GM18861 (cell line): ENCODE results near the gene SPRED2.
A peak's percentile ranks its signal among the peaks of the same experiment; 100 is the strongest.

Source experiments
- ATAC-seq: cut with Tn5 transposase; IDR thresholded peaks from one replicate; pipeline ENCODE4 v1.9.1; 2021; ENCODE audit not compliant: unreplicated experiment

SPRED2 gene

DNA sequence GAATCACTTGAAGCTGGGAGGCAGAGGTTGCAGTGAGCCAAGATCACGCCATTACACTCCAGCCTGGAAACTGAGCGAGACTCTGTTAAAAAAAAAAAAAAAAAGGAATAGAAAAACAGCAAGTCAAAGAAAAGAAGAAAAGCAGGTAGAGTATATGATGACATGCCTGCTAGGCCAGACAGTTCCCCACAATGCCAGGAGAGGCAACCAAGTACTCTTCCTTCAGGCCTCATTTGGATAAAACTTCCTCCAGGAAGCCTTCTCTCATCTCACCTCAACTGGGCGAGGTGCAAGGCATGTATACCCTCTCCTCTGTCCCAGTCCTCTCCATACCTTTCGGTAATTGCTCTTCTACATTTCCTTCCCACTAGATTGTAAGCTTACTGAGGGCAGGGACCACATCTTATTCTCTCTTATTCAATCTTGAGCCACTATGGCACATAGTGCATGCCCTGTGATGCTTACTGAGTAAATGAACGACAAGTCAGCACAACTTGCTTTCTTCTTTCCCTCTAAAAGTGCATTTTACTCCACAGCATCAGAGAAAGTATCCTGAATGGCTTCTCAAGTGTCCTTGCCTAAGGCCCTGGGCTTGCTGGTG lies 10.1 kb upstream of the SPRED2 start:
- no peak for ATAC-seq

- no peak for ATAC-seq
These were observed 5.9 kb upstream of the SPRED2 start for GRCh38 chr2:65438137-65438899.

DNA sequence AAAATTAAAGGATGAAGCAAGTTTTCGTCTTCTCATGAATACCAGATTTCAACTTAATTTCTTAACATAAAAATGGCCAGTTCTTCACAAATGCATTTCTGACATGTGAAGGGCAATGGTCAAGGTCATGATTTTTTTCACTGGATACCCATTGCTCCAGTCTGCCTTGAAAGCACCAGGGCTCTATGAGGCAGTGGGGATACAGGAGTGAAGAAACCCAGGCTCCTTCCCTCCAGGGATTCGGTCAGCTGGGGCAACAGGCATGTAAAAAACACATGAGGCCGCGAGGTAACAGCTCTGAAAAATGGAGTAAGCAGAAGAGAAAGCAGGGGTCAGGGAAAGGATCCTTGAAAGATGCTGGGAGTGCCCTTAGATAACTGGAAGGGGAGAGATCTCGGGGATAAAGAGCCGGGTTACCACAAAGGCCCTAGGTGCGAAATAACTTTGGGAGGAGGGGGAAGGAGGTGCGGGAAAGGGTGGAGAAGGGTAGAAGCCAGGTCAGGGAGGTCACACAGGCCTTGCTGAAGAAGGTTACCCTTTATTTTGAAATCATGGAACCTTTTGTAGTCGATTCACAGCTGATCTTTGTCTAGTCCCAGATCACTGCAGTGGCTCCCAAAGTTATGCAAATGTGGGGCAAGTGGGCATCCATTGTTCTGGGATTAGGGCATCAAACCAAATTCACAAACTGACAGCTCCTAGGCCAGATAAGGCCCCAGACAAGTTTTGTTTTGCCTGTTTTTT lies 5.2 kb upstream of the SPRED2 start:
- no peak for ATAC-seq

DNA sequence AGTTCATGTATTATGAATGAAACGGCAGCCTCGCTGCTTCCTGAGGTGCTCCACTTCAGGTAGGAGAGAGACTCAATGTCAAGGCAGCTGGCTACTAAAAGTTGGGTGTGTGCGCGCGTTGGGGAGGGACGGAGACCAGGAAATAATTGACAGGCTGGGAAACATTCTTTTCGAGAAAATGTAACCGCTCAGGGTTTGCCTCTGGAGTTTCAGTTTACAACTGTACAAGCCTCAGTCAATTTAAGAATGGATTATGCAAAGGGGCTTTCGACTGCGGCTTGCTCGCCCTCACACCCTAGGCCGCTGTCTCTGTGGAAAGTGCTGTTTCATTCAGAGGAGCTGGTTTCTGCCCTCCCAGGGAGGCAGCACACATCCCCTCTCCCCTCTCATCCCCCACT lies 4.4 kb upstream of the SPRED2 start:
- peak; percentile 69 for ATAC-seq

- ATAC-seq, result peak; percentile 20
These were observed 3.9 kb upstream of the SPRED2 start for GRCh38 chr2:65436169-65436823.

DNA sequence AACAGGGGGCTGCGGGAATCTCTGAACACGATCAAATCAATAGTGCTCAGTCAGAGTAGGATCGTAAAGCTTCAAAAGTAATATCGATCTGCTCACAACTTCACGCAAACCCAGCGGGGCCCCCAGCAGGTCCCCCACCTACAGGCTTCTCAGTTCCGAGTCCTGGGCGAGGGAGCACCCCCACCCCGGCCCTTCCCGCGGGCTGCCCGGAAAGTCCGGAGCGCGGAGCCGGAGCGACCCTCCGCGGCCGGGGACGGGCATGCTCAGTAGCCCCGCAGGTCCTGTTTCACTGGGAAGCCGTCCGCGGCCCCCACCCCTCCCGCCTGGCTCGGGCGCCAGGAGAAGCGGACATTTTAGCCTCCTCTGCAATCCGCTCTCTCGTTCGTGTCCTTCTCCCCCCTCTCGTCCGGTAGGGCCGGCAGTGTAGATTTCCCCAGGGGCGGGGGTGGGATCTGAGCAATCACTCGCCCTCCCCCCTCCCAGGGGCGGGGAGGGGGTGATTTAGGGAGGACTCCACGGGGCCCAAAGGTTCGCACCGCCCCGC lies 3.3 kb upstream of the SPRED2 start:
- no peak for ATAC-seq

DNA sequence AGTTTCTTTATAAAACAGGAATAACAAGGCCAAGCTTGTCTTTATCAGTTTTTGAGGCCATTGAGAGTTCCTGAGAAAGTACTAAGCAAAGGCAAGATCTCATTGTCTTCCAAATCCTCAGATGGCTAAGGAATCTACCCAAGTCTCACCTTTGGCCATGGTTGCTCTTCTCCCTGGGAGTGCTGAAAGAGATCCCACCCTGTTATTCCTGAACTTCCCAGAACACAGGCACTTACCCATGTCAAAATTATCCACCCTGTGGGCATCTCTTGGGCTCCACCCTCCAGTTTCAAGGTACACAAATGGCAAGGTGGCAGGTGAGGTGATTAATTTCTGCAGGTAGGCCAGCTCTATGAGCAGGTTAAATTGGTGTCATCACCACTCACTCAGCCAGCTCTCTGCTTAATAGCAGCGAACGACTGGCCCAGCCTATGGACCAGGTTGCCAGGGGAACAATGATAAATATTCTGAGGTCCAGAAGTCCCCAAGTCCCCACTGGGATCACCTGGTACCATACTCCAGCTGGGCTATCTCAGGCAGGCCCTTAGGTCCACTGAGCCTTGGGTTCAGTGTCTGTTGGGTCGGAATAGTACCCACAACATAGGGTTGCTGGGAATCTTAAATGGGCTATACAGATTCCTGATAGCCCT lies 2.3 kb upstream of the SPRED2 start:
- no peak for ATAC-seq

DNA sequence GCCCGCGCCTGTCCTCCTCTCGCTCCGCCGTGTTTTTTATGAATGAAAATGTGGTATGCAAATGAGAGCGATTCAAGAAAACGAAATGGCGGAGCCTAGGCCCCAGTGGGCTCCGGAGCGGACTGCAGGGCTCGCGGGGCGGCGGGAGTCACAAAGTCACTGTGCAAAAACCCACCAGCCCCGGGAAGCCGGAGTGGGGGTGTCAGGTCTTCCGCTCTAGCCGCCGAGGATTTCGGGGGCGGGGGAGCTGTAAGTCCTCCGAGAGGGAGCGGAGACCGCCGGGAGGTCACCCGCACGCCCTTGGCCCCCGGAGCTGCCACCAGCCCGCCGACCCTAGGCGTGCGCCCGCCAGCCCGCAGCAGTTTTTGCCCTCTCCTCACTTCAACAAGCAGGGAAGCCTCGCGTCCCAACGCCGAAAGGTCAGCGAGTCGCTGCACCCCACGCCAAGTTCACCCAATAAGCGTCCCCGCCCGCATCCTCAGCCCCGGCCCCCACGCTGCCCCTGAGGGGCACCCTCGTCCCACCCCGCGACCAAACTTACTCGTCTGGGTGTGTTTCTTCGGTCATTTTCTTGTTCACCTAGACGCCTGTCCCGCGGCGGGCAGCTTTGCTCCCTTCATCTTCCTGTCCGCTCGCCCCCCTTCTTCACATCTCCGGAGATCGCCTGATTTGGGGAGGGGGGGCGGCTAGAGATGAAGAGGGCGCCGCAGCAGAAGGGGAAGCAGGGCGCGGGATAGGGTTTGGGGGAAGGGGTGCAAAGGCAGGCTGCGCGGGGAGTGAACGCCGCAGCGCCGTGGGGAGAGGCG lies 775 bp downstream of the SPRED2 start:
- peak; percentile 26 for ATAC-seq

- peak; percentile 32 for ATAC-seq
These were observed 1.6 kb downstream of the SPRED2 start for GRCh38 chr2:65430603-65431420.

GRCh38 chr2:65429786-65430602 lies 2.4 kb downstream of the SPRED2 start:
- ATAC-seq, result peak; percentile 17

- no peak for ATAC-seq
These were observed 4.9 kb downstream of the SPRED2 start for GRCh38 chr2:65427532-65427931.

- no peak for ATAC-seq
These were observed 7.1 kb downstream of the SPRED2 start for GRCh38 chr2:65425276-65425675.

DNA sequence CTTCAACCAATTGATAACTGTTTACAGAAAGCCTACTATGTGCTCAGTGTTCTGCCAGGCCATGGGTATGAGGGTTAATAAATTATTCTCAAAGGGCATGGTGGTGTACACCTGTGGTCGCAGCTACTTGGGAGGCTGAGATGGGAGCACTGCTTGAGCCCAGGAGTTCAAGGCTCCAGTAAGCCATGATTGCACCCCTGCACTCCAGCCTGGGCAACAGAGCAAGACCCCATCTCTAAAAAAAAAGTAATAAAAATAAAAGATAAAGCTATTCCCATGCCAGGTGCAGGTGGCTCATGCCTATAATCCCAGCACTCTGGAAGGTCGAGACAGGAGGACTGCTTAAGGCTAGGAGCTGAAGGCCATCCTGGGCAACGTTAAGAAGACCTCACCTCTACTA lies 8.0 kb downstream of the SPRED2 start:
- ATAC-seq, result no peak

DNA sequence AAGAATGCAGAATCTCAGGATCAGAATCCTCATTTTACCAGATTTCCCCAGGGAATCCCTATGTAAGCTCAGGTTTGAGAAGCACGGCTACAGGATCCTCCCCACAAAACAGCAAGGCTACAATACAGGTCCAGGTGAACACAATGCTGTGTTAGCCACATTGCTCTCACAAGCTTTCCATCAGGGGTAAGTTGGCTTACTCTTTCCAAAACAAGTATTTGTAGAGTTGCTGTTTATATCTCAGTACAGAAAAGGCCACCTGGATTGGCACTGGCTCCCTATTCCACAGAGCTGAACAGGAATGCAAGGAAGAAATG lies 11.0 kb downstream of the SPRED2 start:
- ATAC-seq, result no peak

DNA sequence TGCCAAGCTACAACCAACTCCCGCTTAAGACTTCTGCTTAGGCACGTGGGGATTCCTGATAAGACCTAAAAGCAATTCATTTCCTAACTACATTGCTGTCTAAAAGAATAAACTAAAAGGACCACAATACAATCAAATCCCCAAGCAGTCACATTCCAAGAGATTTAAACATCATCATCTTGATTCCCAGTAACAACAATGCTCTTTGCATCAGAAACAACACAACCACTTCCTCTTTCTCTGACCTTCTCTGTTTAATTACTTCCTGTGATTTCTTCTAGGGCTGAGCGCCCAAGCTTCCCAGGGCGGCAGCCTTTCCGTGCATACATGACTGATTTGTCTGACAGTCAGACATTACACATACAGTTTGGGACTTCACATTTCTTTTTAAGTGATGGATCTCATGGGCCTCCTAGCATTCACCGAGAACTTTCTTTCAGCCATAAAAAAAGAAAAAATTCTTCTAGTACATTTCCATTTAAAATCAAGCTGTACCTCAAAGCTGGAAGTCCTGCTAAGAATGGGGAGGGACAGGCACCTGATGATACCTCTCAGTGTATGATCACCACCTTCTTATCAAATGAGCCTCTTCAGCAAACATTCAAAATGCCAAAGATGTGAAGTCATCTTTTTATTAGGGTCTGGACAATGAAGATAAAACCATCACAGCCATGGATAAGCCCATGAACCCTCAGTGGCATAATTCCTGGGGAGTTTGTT lies 11.5 kb downstream of the SPRED2 start:
- ATAC-seq, result peak; percentile 74

DNA sequence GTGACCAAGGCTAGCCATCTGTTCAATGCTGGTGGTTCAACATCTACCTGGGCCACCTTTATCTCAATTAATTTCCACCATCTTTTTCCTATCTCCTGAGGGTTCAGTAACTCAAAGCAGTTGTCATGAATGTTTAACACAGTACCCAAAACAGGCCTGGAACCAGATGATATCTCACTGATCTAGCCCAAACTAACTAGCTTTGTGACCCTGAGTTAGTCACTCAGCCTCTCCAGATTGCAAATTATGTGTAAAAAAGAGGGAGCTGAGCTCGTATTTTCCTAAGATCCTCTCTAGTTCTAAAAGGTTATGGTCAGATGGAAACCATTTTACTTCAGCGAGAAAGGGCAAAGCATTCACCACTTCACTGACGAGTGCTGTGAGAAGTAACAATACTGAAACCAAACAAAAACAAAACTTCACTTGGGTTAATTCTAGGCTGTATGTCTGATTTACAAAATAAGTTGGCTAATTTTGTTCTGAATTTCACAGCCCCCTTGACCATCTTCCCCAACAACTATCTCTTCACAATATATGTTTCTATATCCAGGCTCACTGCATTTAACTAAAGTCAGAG lies 14.8 kb downstream of the SPRED2 start:
- ATAC-seq, result no peak

- ATAC-seq, result no peak
These were observed 15.5 kb downstream of the SPRED2 start for GRCh38 chr2:65416945-65417344.
